Activated T-helper 2 cell treated with anti-CD3 and anti-CD28 coated beads, Interferon-gamma antibody, Interleukin-2, Interleukin-4, amounts not matched to agents 10 μg/mL and 5 μg/mL and 100 μg/mL, durations not matched to agents 14 hours and 24 hours and 36 hours (primary cell): ENCODE data around the gene NOXRED1. TPM values are rescaled to one million over a fixed set of nuclear protein-coding genes. Genes with fewer than 3 reads are reported as not detected.
"Not testable (repeated sequence)": the region's sequence is repeated elsewhere in the genome, so short reads cannot be mapped to it uniquely, and the experiment has no call there.

ENCODE experiments used
- DNase-seq: peaks from one replicate; pipeline ENCODE4 v3.0.0; 2021; ENCODE audit warnings: low spot score
- H3K27ac Mint-ChIP-seq: one replicate; pipeline ENCODE4 v1.8.0; 2021; ENCODE audit warnings: mixed read lengths
- H3K27me3 Mint-ChIP-seq: one replicate; pipeline ENCODE4 v1.8.0; 2021; ENCODE audit warnings: low read depth, mixed read lengths
- H3K36me3 Mint-ChIP-seq: one replicate; pipeline ENCODE4 v1.8.0; 2021; ENCODE audit warnings: low read depth, mixed read lengths
- H3K4me1 Mint-ChIP-seq: one replicate; pipeline ENCODE4 v1.8.0; 2021; ENCODE audit warnings: low read depth, mixed read lengths
- H3K4me3 Mint-ChIP-seq: one replicate; pipeline ENCODE4 v1.8.0; 2021; ENCODE audit warnings: low read depth, mild to moderate bottlenecking, moderate library complexity, mixed read lengths
- H3K9me3 Mint-ChIP-seq: one replicate; pipeline ENCODE4 v1.8.0; 2021; ENCODE audit warnings: mixed read lengths
- intact Hi-C: fragments of 100-400 bp; cut with micrococcal nuclease; formaldehyde crosslinking; loops from one replicate; pipeline ENCODE4 v1.15.1; 2023
- total RNA-seq: library from RNA; stranded (reverse); gene quantifications from 2 replicates; pipeline ENCODE4 v1.2.3, GENCODE V29; 2022

The NOXRED1 gene
- total RNA-seq, 1 donor from 2014 or later, result 0.23 TPM

DNA sequence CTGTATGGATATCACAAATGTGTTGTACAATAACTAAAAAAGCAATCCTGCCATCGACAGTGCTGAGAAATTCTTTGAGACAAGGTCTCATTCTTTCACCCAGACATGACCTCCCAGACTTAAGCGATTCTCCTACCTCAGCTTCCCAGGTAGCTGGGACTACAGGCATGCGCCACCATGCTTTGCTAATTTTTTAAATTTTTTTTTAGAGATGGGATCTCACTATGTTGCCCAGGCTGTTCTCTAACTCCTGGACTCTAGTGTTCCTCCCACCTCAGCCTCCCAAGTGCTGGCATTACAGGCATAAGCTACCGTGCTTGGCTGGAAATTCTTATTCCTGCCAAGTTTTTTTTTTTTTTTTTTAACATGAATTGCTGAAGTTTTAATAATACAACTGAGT, 16.5 kb upstream of the NOXRED1 start:
- DNase-seq, result no peak
- intact Hi-C loops, result no loop called here
- no peaks in the 10 kb centered on the region for H3K27me3 Mint-ChIP-seq
- H3K36me3 Mint-ChIP-seq, result peaks cover 35% of the 10 kb centered on the region
- no peaks in the 10 kb centered on the region for H3K9me3 Mint-ChIP-seq
- no peak overlapping the region for H3K27ac Mint-ChIP-seq
- H3K4me3 Mint-ChIP-seq, result no peak overlapping the region
- no peaks in the 10 kb centered on the region for H3K4me1 Mint-ChIP-seq

DNA sequence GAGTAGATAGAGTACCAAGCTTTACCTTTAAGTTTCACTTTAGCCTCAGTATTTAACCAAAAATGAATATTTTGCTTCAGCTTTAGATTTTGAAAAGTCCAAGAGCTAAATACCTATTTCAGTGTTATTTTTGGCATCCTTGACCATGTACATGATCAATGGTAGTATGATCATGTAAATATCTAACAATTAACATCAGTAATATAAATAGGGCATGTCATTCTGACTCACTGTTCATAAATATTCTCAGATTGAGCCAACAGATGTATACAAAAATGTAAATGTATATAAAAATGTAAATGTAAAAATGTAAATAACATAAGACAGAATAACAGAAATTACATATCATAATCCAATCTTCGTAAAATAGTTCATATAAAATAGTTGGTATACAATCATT, 15.3 kb upstream of the NOXRED1 start:
- Mint-ChIP-seq H3K27me3 (no peaks in the 10 kb centered on the region), H3K9me3 (no peaks in the 10 kb centered on the region), H3K36me3 (peaks cover 45% of the 10 kb centered on the region), H3K4me3 (no peak overlapping the region), H3K27ac (no peak overlapping the region), H3K4me1 (no peaks in the 10 kb centered on the region)
- intact Hi-C loops, result no loop called here
- no peak for DNase-seq

DNA sequence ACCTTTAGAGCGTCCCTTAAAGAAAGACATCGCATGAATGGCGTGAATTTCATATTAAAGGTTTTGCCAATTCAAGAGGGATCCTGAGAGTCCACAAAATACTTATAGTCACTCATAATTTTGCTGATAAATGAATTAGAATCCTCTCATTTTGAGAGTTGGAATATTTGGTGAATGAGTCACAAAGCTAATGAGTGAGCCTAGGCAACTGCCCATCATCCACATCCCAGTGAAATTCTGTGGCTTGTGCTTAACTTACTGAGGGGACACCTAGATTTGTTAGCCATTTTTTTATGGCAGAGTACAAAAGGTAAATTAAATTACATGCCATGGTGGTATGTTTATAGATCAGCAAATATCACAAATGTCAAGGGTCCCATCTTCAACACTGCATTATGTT, 12.7 kb upstream of the NOXRED1 start:
- H3K9me3 Mint-ChIP-seq, result no peaks in the 10 kb centered on the region
- H3K27ac Mint-ChIP-seq, result no peak overlapping the region
- DNase-seq, result no peak
- peaks cover 29% of the 10 kb centered on the region for H3K36me3 Mint-ChIP-seq
- H3K4me1 Mint-ChIP-seq, result no peaks in the 10 kb centered on the region
- no peaks in the 10 kb centered on the region for H3K27me3 Mint-ChIP-seq
- H3K4me3 Mint-ChIP-seq, result no peak overlapping the region
- intact Hi-C loops, result no loop called here

DNA sequence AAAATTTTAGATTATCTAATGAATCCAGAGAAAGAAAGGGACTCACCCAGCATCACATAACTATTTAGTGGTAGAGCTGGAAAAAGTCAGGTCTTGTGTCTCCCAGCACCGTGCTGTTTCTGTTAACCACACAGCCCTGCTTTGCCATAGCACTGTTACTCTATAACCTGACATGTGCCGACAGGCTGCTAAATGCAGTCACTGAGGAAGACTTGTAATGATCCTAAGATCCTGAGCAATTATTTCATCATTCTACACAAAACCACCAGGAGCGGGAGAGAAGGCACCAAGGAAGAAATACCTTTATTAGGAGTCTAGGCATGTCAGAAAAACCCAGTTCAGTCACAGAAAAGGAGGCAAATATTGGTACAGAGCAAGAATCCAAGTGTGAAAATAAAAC, 3.1 kb upstream of the NOXRED1 start:
- intact Hi-C loops, result no loop called here
- H3K4me3 Mint-ChIP-seq, result no peak overlapping the region
- DNase-seq, result no peak
- H3K9me3 Mint-ChIP-seq, result no peaks in the 10 kb centered on the region
- H3K36me3 Mint-ChIP-seq, result peaks cover 64% of the 10 kb centered on the region
- no peak overlapping the region for H3K27ac Mint-ChIP-seq
- H3K27me3 Mint-ChIP-seq, result no peaks in the 10 kb centered on the region
- no peaks in the 10 kb centered on the region for H3K4me1 Mint-ChIP-seq

DNA sequence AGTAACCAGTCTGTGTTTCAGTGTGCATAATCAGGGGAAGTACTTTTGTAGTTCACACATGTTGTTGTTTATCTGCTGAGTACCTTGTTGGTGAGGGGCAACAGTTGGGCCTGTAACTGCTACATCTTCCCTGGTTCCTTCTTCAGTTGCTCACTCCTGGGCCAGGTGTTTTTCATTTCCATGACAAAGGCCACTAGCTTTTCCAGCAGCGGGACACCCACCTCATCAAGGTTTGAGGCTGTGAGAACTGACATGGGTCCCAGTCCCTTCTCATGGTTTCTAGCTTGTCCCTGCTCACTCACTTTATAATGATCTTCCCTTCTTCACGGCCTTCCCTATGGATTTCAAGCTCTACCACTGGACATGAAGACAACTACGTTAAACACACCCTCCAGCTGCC, 1.5 kb upstream of the NOXRED1 start:
- no peak overlapping the region for H3K27ac Mint-ChIP-seq
- no peaks in the 10 kb centered on the region for H3K4me1 Mint-ChIP-seq
- H3K36me3 Mint-ChIP-seq, result peaks cover 73% of the 10 kb centered on the region
- H3K9me3 Mint-ChIP-seq, result peaks cover 4% of the 10 kb centered on the region
- no peak for DNase-seq
- no peak overlapping the region for H3K4me3 Mint-ChIP-seq
- no peaks in the 10 kb centered on the region for H3K27me3 Mint-ChIP-seq
- intact Hi-C loops, result no loop called here

DNA sequence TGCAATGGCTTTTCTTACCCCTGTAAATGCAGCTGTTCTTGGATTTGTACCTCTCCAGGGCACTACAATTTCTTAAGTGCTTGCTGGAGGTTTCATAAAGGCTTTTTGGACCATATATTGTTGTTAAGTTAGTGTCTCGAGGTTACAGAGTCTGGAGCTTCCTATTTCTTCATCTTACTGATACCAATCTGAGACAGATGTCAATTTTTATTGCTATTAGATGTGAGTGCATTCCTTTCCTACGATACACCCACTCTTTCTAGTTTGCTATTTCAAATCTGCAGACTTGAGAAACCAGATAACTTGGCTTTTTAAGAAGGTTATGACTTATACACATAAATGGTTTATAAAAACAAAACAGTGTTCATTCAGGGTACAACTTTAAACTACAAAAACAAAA, 2.1 kb downstream of the NOXRED1 start:
- Mint-ChIP-seq H3K4me3 (no peak overlapping the region), H3K9me3 (peaks cover 12% of the 10 kb centered on the region), H3K27ac (no peak overlapping the region), H3K27me3 (no peaks in the 10 kb centered on the region), H3K36me3 (peaks cover 44% of the 10 kb centered on the region), H3K4me1 (no peaks in the 10 kb centered on the region)
- no peak for DNase-seq
- intact Hi-C loops, result no loop called here

DNA sequence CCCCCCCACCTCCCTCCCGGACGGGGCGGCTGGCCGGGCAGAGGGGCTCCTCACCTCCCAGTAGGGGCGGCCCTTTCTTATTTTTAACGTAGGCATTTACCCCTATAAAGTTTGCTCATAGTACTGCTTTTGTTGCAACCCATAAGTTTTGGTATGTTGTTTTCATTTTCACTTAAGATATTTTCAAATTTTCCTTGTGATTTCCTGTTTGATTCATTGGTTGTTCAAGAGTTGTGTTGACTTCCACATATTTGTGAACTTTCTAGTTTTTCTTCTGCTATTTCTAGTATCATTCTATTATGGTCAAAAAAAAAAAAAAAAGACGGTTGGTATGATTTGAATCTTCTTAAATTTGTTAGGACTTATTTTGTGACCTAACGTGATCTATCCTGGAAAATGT, 6.5 kb downstream of the NOXRED1 start:
- H3K4me1 Mint-ChIP-seq, result no peaks in the 10 kb centered on the region
- H3K27ac Mint-ChIP-seq, result no peak overlapping the region
- H3K4me3 Mint-ChIP-seq, result no peak overlapping the region
- peaks cover 19% of the 10 kb centered on the region for H3K36me3 Mint-ChIP-seq
- intact Hi-C loops, result no loop called here
- DNase-seq, result no peak
- peaks cover 12% of the 10 kb centered on the region for H3K9me3 Mint-ChIP-seq
- no peaks in the 10 kb centered on the region for H3K27me3 Mint-ChIP-seq

DNA sequence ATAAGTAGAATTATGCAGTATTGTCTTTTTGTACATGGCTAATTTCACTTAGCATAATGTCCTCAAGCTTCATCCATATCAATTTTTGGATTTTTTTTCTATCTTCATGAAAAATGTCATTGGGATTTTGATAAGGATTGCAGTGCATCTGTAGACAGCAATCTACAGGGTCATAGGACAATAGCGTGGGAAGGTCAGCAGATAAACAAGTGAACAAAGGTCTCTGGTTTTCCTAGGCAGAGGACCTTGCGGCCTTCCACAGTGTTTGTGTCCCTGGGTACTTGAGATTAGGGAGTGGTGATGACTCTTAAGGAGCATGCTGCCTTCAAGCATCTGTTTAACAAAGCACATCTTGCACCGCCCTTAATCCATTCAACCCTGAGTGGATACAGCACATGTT, 7.2 kb downstream of the NOXRED1 start:
- H3K27me3 Mint-ChIP-seq, DNase-seq, intact Hi-C loops, H3K27ac Mint-ChIP-seq, H3K4me3 Mint-ChIP-seq, H3K4me1 Mint-ChIP-seq: not testable (repeated sequence)
- peaks cover 12% of the 10 kb centered on the region for H3K36me3 Mint-ChIP-seq
- H3K9me3 Mint-ChIP-seq, result peaks cover 12% of the 10 kb centered on the region

DNA sequence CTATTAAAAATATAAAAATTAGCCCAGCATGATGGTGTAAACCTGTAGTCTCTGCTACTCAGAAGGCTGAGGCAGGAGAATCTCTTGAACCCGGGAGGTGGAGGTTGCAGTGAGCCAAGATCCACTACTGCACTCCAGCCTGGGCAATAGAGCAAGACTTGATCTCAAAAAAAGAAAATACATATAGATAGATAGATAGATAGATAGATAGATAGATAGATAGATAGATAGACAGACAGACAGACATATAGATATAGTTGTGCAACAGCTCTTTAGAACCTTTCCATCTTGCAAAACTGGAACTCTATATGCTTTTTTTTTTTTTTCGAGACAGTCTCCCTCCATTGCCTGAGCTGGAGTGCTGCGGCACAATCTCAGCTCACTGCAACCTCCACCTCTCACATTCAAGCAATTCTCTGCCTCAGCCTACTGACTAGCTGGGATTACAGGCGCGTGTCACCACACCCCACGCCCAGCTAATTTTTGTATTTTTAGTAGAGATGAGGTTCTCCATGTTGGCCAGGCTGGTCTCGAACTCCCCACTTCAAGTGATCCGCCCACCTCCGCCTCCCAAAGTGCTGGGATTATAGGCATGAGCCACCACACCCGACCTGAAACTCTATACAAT, 7.8 kb downstream of the NOXRED1 start:
- H3K36me3 Mint-ChIP-seq, H3K4me1 Mint-ChIP-seq, DNase-seq, H3K4me3 Mint-ChIP-seq, intact Hi-C loops, H3K27me3 Mint-ChIP-seq, H3K27ac Mint-ChIP-seq: not testable (repeated sequence)
- H3K9me3 Mint-ChIP-seq, result peaks cover 12% of the 10 kb centered on the region

DNA sequence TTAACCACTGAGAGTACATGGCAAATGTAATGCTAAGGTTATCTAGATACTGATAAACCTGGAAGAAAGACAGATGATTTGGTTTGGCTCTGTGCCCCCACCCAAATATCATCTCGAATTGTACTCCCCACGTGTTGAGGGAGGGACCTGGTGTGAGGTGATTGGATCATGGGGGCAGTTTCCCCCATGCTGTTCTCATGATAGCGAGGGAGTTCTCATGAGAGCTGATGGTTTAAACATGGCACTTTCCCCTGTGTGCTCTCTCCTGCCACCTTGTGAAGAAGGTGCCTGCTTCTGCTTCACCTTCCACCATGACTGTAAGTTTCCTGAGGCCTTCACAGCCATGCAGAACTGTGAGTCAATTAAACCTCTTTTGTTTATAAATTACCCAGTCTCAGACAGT, 14.2 kb downstream of the NOXRED1 start:
- H3K27ac Mint-ChIP-seq, result no peak overlapping the region
- no peaks in the 10 kb centered on the region for H3K9me3 Mint-ChIP-seq
- no peak for DNase-seq
- intact Hi-C loops, result no loop called here
- no peaks in the 10 kb centered on the region for H3K36me3 Mint-ChIP-seq
- H3K27me3 Mint-ChIP-seq, result no peaks in the 10 kb centered on the region
- no peak overlapping the region for H3K4me3 Mint-ChIP-seq
- H3K4me1 Mint-ChIP-seq, result peaks cover 17% of the 10 kb centered on the region

DNA sequence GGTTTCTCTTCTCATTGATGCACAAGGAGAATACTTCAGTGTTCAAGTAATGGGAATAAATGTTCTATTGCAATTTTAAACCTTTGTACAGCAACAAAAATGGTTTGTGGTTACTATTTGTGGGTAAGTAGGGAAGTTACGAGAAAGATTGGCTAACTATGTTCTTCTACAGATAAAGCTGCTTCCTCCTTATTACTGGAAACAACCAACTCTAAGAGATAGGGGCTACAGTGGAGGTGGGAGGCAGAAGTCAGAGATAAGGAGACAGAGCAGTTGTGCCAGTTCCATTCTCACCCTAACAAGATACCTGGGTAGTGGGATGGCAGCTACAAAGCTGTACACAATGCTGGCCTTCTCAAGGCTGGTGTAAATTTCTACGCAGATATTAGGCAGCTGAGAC, 16.2 kb downstream of the NOXRED1 start:
- Mint-ChIP-seq H3K27me3 (no peaks in the 10 kb centered on the region), H3K4me3 (no peak overlapping the region), H3K9me3 (no peaks in the 10 kb centered on the region), H3K4me1 (peaks cover 17% of the 10 kb centered on the region), H3K36me3 (no peaks in the 10 kb centered on the region), H3K27ac (no peak overlapping the region)
- intact Hi-C loops, result no loop called here
- no peak for DNase-seq

DNA sequence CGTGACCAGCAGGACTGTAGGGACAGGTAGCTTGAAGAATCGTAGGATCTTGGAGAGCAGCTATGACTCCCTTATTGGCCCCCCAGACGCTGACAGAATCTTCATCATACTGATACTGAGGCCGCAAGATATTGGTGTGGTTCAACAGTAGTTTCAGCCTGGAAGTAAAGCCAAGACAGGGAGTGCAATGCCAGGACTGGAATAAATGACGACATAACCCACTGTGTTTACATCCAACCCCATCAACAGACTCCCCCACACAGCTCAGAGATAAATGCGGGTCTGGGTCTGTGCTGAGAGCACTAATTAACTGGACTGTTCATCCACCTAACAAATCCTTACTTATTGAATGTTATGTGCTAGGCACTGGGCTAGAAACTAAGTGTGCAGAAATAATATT, 16.6 kb downstream of the NOXRED1 start:
- Mint-ChIP-seq H3K4me3 (no peak overlapping the region), H3K4me1 (peaks cover 17% of the 10 kb centered on the region), H3K36me3 (no peaks in the 10 kb centered on the region), H3K27me3 (no peaks in the 10 kb centered on the region), H3K27ac (no peak overlapping the region), H3K9me3 (no peaks in the 10 kb centered on the region)
- intact Hi-C loops, result no loop called here
- DNase-seq, result no peak

DNA sequence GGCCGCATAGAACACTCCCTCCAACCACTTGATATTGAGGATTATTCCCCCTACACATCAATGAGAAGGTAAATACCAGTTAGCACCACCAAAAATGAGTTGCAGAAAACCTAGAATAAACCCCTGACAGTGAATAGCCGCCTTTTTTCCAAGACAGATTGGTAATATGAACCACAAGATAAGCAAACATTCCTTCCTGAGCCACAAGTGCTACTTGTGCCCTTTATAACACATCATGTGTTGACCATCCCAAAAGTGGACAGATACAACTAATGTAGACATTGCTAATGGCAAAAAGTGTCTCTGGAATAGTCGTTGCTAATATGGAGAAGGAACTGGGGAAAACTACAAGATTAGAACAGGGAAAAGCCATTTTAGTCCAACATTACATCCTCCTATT, 17.2 kb downstream of the NOXRED1 start:
- intact Hi-C loops, result no loop called here
- H3K36me3 Mint-ChIP-seq, result no peaks in the 10 kb centered on the region
- no peaks in the 10 kb centered on the region for H3K27me3 Mint-ChIP-seq
- H3K4me3 Mint-ChIP-seq, result no peak overlapping the region
- no peak for DNase-seq
- no peak overlapping the region for H3K27ac Mint-ChIP-seq
- no peaks in the 10 kb centered on the region for H3K9me3 Mint-ChIP-seq
- peaks cover 17% of the 10 kb centered on the region for H3K4me1 Mint-ChIP-seq

DNA sequence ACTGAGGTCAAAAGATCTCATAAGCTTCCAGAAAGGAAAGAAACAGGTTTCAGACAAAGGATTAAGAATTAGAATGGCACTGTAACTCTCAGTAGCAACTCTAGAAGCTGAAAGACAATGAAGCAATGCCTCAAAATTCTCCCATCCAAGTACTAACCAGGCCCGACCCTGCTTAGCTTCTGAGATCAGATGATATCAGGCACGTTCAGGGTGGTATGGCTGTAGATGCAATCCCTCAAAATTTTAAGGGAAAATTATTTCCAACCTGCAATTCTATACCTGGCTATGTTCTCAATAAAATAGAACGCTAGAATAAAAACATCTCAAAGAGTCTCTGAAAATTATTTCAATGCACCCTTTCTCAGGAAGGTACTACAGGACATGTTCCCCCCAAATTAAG, 19.6 kb downstream of the NOXRED1 start:
- H3K36me3 Mint-ChIP-seq, result no peaks in the 10 kb centered on the region
- DNase-seq, result no peak
- H3K27me3 Mint-ChIP-seq, result peaks cover 2% of the 10 kb centered on the region
- intact Hi-C loops, result no loop called here
- no peak overlapping the region for H3K27ac Mint-ChIP-seq
- H3K9me3 Mint-ChIP-seq, result no peaks in the 10 kb centered on the region
- H3K4me1 Mint-ChIP-seq, result peaks cover 17% of the 10 kb centered on the region
- no peak overlapping the region for H3K4me3 Mint-ChIP-seq
